Measurements from ENCODE around the gene GCSAM.

Gene GCSAM

DNA sequence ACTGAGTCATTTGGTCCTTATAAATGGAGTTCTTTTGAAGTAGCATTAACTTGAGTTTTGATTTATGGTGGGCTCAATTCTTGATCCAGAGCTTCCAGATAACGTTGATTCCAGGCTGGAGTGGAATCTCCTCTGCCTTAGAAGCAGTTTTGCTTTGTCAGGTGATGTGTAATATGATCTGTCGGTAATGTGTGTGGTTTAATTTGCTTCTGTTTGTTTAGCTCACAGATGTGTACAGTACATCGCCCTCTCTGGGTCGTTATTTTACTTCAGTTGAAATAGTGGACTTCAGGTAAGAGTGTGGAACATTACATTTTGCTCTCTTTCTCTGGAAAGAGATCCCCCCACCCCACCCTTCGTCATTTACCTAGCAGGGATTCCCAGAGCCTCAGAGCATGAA, 23.7 kb downstream of the GCSAM start:
- no peaks in the 10 kb centered on the region for H3K27me3 ChIP-seq (ENCODE audit: low read depth)
- H3K4me3 ChIP-seq, result no peak overlapping the region
- no peaks in the 10 kb centered on the region; the same call in 1 of the 2 replicates for H3K9me3 ChIP-seq
- no peaks in the 10 kb centered on the region for H3K36me3 ChIP-seq (replicated peaks)
- H3K4me1 ChIP-seq, result no peaks in the 10 kb centered on the region
- in situ Hi-C loops (cut with MboI; ENCODE audit: low sequenced_read_pairs), result loop anchor here (25.0 kb wide), 1 partner anchor 178 kb away; the partner anchor contains the start of gene SLC9C1
- DNase-seq (ENCODE audit: low spot score in 2 of 2), result no peak

DNA sequence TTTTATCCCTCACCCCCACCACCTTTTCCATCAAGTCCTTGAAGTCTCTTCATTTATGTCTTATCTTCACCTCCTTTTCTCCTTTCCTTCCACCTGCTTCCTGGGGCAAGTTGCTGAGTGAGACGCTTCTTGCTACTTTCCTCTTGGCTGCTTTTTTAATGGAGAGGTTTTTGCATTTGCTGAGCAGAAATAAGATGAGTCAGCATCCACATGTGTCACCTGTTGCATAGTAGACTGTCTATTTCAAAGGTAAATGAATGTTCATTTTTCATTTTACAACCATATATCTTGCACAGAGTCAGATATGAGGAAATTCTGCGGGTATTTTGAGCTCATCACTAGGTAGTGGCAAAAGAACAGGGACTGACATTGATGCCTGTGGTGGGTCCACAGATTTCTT, 28.3 kb downstream of the GCSAM start:
- Histone ChIP-seq H3K9me3 (no peaks in the 10 kb centered on the region), H3K36me3 (replicated peaks) (no peaks in the 10 kb centered on the region; the same call in 1 of the 2 replicates), H3K4me1 (no peaks in the 10 kb centered on the region), H3K4me3 (no peak overlapping the region), H3K27me3 (ENCODE audit: low read depth) (no peaks in the 10 kb centered on the region)
- DNase-seq (ENCODE audit: low spot score in 2 of 2), result no peak
- in situ Hi-C loops (cut with MboI; ENCODE audit: low sequenced_read_pairs), result loop anchor here (25.0 kb wide), 1 partner anchor 183 kb away; the partner anchor contains the start of gene SLC9C1

- DNase-seq (ENCODE audit: low spot score in 2 of 2), result no peak
- Histone ChIP-seq H3K27me3 (ENCODE audit: low read depth) (no peaks in the 10 kb centered on the region), H3K9me3 (no peaks in the 10 kb centered on the region), H3K36me3 (replicated peaks) (no peaks in the 10 kb centered on the region; the same call in 1 of the 2 replicates), H3K4me1 (no peaks in the 10 kb centered on the region), H3K4me3 (no peak overlapping the region)
- in situ Hi-C loops (cut with MboI; ENCODE audit: low sequenced_read_pairs), result loop anchor here (25.0 kb wide), 1 partner anchor 185 kb away; the partner anchor contains the start of gene SLC9C1
Observed at GRCh38 chr3:112101916-112102315, 31.1 kb downstream of the GCSAM start.

DNA sequence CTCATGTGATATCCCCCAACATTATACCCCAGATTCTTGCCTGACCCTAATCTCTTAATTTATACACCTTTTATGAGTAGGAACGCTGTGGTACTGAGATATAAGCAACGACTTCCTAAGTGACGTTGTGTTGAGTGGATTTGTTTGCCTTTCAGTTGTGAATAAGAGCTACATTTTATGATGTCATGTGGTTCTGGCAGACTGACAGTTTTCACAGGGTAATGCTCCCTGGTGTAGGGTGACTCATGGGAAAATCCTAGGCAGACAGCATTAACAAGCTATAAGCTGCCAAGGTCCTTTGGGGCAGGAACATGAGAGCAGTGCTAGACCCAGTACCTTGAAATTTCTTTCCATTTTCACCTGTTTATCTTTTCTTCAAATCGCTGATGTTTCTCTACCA, 35.7 kb downstream of the GCSAM start:
- no peaks in the 10 kb centered on the region for H3K27me3 ChIP-seq (ENCODE audit: low read depth)
- in situ Hi-C loops (cut with MboI; ENCODE audit: low sequenced_read_pairs), result no loop called here
- DNase-seq (ENCODE audit: low spot score in 2 of 2), result no peak
- H3K9me3 ChIP-seq, result no peaks in the 10 kb centered on the region
- no peaks in the 10 kb centered on the region for H3K4me1 ChIP-seq
- no peak overlapping the region for H3K4me3 ChIP-seq
- H3K36me3 ChIP-seq (replicated peaks), result no peaks in the 10 kb centered on the region

- in situ Hi-C loops (cut with MboI; ENCODE audit: low sequenced_read_pairs), result no loop called here
- Histone ChIP-seq H3K4me3 (no peak overlapping the region), H3K4me1 (no peaks in the 10 kb centered on the region), H3K9me3 (no peaks in the 10 kb centered on the region), H3K36me3 (replicated peaks) (no peaks in the 10 kb centered on the region), H3K27me3 (ENCODE audit: low read depth) (no peaks in the 10 kb centered on the region)
- no peak for DNase-seq (ENCODE audit: low spot score in 2 of 2)
Observed at GRCh38 chr3:112096176-112096575, 36.9 kb downstream of the GCSAM start.

GRCh38 chr3:112095731-112096130, 37.3 kb downstream of the GCSAM start:
- no peaks in the 10 kb centered on the region for H3K27me3 ChIP-seq (ENCODE audit: low read depth)
- DNase-seq (ENCODE audit: low spot score in 2 of 2), result no peak
- in situ Hi-C loops (cut with MboI; ENCODE audit: low sequenced_read_pairs), result no loop called here
- no peaks in the 10 kb centered on the region for H3K36me3 ChIP-seq (replicated peaks)
- peaks cover 2% of the 10 kb centered on the region; the same call in 1 of the 2 replicates for H3K4me1 ChIP-seq
- H3K4me3 ChIP-seq, result no peak overlapping the region
- no peaks in the 10 kb centered on the region for H3K9me3 ChIP-seq

DNA sequence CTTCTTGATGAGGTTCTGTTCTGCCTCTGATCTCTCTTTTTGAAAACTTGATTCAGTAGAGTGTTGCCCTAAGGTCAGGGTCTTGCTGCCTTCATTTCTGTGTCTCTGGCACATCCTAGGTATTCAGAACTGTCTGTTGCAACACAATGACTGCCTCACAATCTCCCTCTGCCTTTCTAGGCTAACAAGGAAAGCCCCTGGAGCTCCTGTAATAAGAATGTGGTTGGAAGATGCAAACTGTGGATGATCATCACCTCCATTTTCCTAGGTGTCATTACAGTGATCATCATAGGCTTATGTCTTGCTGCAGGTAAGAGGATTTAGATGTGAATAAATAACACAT, 39.9 kb downstream of the GCSAM start:
- Histone ChIP-seq H3K4me3 (no peak overlapping the region), H3K36me3 (replicated peaks) (no peaks in the 10 kb centered on the region), H3K4me1 (peaks cover 7% of the 10 kb centered on the region), H3K27me3 (ENCODE audit: low read depth) (no peaks in the 10 kb centered on the region), H3K9me3 (no peaks in the 10 kb centered on the region)
- DNase-seq (ENCODE audit: low spot score in 2 of 2), result no peak
- in situ Hi-C loops (cut with MboI; ENCODE audit: low sequenced_read_pairs), result no loop called here

GRCh38 chr3:112092496-112093179, 40.4 kb downstream of the GCSAM start:
- no peak for DNase-seq (ENCODE audit: low spot score in 2 of 2)
- Histone ChIP-seq H3K27me3 (ENCODE audit: low read depth) (no peaks in the 10 kb centered on the region), H3K4me3 (no peak overlapping the region), H3K36me3 (replicated peaks) (no peaks in the 10 kb centered on the region), H3K9me3 (no peaks in the 10 kb centered on the region), H3K4me1 (peaks cover 9% of the 10 kb centered on the region)
- in situ Hi-C loops (cut with MboI; ENCODE audit: low sequenced_read_pairs), result no loop called here

DNA sequence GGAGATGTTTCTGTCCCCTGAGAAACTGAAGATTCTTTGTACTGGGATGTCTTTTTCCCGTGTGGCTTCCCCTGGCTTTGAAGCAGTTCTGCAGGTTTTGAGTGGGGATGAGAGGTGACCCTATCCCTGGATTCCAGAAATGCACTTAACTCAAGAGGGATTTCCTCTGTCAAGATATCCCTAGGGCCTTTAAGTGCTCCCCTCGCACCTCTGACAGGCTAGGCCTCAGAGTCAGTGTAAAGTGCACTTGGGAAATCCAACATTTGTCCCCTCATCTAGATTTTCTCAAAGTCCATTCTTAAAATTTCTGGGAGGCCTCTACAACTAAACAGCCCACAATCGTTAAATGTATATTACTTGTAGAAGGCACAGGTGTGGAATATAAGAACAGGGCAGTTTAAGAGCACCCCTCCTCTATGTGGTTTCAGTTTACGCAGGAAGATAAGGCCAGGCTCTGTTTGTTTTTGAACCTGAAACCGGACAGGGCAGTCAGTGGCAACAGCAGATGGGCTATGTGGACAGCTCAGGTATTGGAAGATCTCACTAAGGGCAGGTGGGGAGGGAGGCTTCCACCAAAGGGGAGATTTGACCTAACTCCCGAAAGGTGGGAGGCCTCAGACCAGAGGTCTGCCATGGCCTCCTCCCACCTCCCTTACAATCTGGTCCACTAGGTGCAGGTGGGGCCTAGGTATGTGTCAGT, 42.0 kb downstream of the GCSAM start:
- in situ Hi-C loops (cut with MboI; ENCODE audit: low sequenced_read_pairs), result no loop called here
- H3K4me1 ChIP-seq, result peaks cover 22% of the 10 kb centered on the region

DNA sequence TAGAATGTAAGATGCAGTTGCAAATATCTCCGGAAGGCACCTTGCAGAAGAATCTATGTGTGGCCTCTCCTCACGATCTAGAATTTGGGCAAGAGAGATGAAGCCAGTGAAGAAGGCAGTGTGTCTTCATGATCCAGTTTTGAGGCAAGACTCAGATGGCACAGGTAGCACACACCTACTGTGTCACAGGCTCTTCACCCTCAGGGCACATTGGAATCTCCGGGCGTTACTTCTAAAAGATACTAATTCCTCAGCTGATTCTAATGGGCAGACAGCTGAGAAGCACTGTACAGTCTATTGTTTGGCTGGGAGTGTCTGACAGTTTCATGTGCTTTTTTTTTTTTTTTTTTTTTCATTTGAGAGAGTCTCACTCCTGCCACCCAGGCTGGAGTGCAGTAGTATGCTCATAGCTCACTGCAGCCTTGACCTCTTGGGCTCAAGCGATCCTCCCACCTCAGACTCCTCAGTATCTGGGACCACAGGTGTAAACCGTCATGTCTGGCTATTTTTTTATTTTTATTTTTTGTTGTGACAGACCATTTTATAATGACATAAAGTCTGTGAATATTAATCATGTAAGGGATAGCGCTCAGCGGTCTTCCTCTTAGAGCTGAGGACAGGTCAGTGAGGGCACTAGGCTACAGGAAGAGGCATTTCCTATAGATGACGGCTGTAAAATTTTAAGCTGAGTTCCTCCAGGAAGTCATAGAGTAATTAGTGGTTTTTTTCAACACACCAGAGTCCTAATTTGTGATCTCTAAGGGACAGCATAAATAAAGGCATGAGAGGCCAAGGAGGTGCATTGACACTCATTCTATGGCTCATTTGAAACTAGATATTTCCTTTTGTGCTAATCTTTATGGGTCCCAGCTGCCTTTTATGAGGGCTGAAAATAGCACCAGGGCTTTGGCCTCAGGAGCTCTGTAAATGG, 42.8 kb downstream of the GCSAM start:
- peaks cover 24% of the 10 kb centered on the region for H3K4me1 ChIP-seq

More for the DNA sequence above, 42.0 kb downstream of the GCSAM start:
- Histone ChIP-seq H3K27me3 (ENCODE audit: low read depth) (no peaks in the 10 kb centered on the region), H3K36me3 (replicated peaks) (no peaks in the 10 kb centered on the region), H3K9me3 (no peaks in the 10 kb centered on the region), H3K4me3 (no peak overlapping the region)
- no peak for DNase-seq (ENCODE audit: low spot score in 2 of 2)

DNA sequence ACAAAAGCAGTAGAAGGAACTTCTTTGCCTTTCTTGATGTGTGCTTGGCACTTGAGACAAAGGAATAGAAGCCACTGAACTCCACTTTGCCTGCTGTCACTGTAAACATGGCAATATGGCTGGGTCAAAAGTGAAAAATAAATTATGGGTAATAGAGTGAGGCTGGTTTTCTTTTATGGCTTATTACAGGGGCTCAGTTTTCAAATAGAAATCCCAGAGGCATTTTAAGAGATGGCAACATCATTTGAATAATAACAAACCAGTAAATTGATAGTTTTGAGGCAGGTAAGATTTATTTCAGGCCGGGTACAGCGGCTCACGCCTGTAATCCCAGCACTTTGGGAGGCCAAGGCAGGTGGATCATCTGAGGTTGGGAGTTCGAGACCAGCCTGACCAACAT, 44.1 kb downstream of the GCSAM start:
- DNase-seq (ENCODE audit: low spot score in 2 of 2), result no peak
- Histone ChIP-seq H3K27me3 (ENCODE audit: low read depth) (no peaks in the 10 kb centered on the region), H3K4me1 (peaks cover 24% of the 10 kb centered on the region), H3K4me3 (no peak overlapping the region), H3K36me3 (replicated peaks) (no peaks in the 10 kb centered on the region), H3K9me3 (no peaks in the 10 kb centered on the region)
- in situ Hi-C loops (cut with MboI; ENCODE audit: low sequenced_read_pairs), result no loop called here

More for the DNA sequence above, 42.8 kb downstream of the GCSAM start:
- in situ Hi-C loops (cut with MboI; ENCODE audit: low sequenced_read_pairs), result no loop called here
- Histone ChIP-seq H3K9me3 (no peaks in the 10 kb centered on the region), H3K27me3 (ENCODE audit: low read depth) (no peaks in the 10 kb centered on the region), H3K4me3 (no peak overlapping the region), H3K36me3 (replicated peaks) (no peaks in the 10 kb centered on the region)
- peak in 1 of 2 experiments; percentile 40 for DNase-seq (ENCODE audit: low spot score in 2 of 2)

DNA sequence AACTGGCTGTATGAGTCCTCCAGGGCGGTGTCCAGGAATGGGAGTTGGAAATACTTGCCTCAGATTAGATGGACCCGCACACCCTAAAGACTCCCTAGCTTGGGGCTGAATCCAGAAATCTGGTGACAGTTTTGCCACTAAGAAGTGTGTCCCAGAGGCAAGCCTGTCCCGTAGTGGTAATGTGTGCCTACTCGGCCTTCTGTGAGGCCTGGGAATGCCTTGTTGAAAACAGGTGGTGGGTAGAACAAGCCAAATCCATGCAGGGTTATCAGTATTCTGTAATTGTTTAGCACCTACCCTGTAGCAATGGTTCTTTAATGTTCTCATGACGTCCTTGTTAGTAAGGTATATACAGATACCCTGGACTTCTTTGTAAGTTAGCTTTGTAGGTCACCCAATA, 45.3 kb downstream of the GCSAM start:
- Histone ChIP-seq H3K36me3 (replicated peaks) (no peaks in the 10 kb centered on the region), H3K9me3 (no peaks in the 10 kb centered on the region), H3K4me3 (no peak overlapping the region; the same call in 1 of the 2 replicates), H3K27me3 (ENCODE audit: low read depth) (no peaks in the 10 kb centered on the region), H3K4me1 (peaks cover 24% of the 10 kb centered on the region)
- DNase-seq (ENCODE audit: low spot score in 2 of 2), result no peak
- in situ Hi-C loops (cut with MboI; ENCODE audit: low sequenced_read_pairs), result no loop called here

- no peak for DNase-seq (ENCODE audit: low spot score in 2 of 2)
- Histone ChIP-seq H3K36me3 (replicated peaks) (no peaks in the 10 kb centered on the region), H3K9me3 (no peaks in the 10 kb centered on the region), H3K4me3 (peak overlapping the region; percentile 43), H3K27me3 (ENCODE audit: low read depth) (no peaks in the 10 kb centered on the region), H3K4me1 (peaks cover 24% of the 10 kb centered on the region)
- in situ Hi-C loops (cut with MboI; ENCODE audit: low sequenced_read_pairs), result no loop called here
Observed at GRCh38 chr3:112086875-112087524, 46.0 kb downstream of the GCSAM start.
